IPS-11a (cell line): ENCODE measurements around the gene MOB1B.
"Not testable (repeated sequence)": the region's sequence is repeated elsewhere in the genome, so short reads cannot be mapped to it uniquely, and the experiment has no call there.

Experiments
- H3K4me3 ChIP-seq: one replicate; pipeline ENCODE4 v1.5.1; 2013; ENCODE audit warnings: low read depth, low read length, control low read depth

MOB1B gene

GRCh38 chr4:70901984-70902576 is at the start of gene MOB1B:
Gene MOB1B, plus strand, starts transcription at chr4:70902369. Its CDS starts 168 bp downstream, at chr4:70902537.
- peak within 1 kb of the TSS; percentile 91 for H3K4me3 ChIP-seq

- H3K4me3 ChIP-seq = no peak overlapping the region
Observed at GRCh38 chr4:70855464-70855863, 46.7 kb upstream of the MOB1B start.

- H3K4me3 ChIP-seq = no peak overlapping the region
Observed at GRCh38 chr4:70858454-70858853, 43.7 kb upstream of the MOB1B start.

GRCh38 chr4:70859066-70859465 is 43.1 kb upstream of the MOB1B start:
- H3K4me3 ChIP-seq = no peak overlapping the region

GRCh38 chr4:70863099-70863790 is 38.9 kb upstream of the MOB1B start:
- no peak overlapping the region for H3K4me3 ChIP-seq

GRCh38 chr4:70868778-70869177 is 33.4 kb upstream of the MOB1B start:
- no peak overlapping the region for H3K4me3 ChIP-seq

- H3K4me3 ChIP-seq = no peak overlapping the region
Observed at GRCh38 chr4:70873216-70873615, 29.0 kb upstream of the MOB1B start.

GRCh38 chr4:70874268-70875156 is 27.7 kb upstream of the MOB1B start:
- H3K4me3 ChIP-seq = no peak overlapping the region

GRCh38 chr4:70877556-70877955 is 24.6 kb upstream of the MOB1B start:
- no peak overlapping the region for H3K4me3 ChIP-seq

GRCh38 chr4:70880739-70881138 is 21.4 kb upstream of the MOB1B start:
- H3K4me3 ChIP-seq = no peak overlapping the region

GRCh38 chr4:70885174-70885573 is 17.0 kb upstream of the MOB1B start:
- no peak overlapping the region for H3K4me3 ChIP-seq

GRCh38 chr4:70892086-70892769 is 9.9 kb upstream of the MOB1B start:
- no peak overlapping the region for H3K4me3 ChIP-seq

- no peak overlapping the region for H3K4me3 ChIP-seq
Observed at GRCh38 chr4:70893790-70894189, 8.4 kb upstream of the MOB1B start.

GRCh38 chr4:70895405-70895804 is 6.8 kb upstream of the MOB1B start:
- no peak overlapping the region for H3K4me3 ChIP-seq

- no peak overlapping the region for H3K4me3 ChIP-seq
Observed at GRCh38 chr4:70895811-70896491, 6.2 kb upstream of the MOB1B start.

GRCh38 chr4:70898581-70898980 is 3.6 kb upstream of the MOB1B start:
- H3K4me3 ChIP-seq = not testable (repeated sequence)

- peak overlapping the region; percentile 67 for H3K4me3 ChIP-seq
Observed at GRCh38 chr4:70901607-70901983, 574 bp upstream of the MOB1B start.

- H3K4me3 ChIP-seq = peak overlapping the region; percentile 91
Observed at GRCh38 chr4:70902577-70903290, 565 bp downstream of the MOB1B start.

GRCh38 chr4:70903291-70903603 is 1.1 kb downstream of the MOB1B start:
- H3K4me3 ChIP-seq = peak overlapping the region; percentile 91

- H3K4me3 ChIP-seq = no peak overlapping the region
Observed at GRCh38 chr4:70908993-70909556, 6.9 kb downstream of the MOB1B start.
